ENCODE data around the gene COBL.

DNA sequence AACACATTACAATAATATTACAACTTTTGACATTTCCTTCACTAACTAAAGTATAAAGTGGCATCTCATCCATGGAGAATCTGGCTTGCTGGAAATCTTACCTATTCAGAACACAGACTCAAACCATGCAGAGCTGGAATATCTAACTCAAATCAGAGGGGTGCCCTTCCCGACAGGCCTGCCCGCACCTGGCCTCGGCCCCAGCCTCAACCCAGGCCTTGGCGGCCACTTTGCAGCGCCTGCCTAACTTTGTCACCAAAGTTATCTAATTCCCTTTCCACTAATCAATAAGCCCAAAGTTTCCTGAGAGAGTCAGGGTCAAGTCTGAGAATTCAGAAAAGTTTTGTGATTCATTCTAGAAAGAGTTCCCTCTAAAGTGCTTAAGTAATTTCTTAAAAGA, 212.9 kb downstream of the COBL start:
- no peak for TF ChIP-seq CTCF (conservative IDR thresholded peaks at IDR 0.05)
- TF ChIP-seq EZH2 (IDR thresholded peaks at IDR 0.05; ENCODE audit: low read depth) = no peak
